GM19463 (cell line): ENCODE results near the gene KLRC1.
"Not testable (repeated sequence)": the region's sequence is repeated elsewhere in the genome, so short reads cannot be mapped to it uniquely, and the experiment has no call there.

Experiments
- ATAC-seq: cut with Tn5 transposase; IDR thresholded peaks from one replicate; pipeline ENCODE4 v1.9.1; 2021; ENCODE audit warnings: mild to moderate bottlenecking, moderate library complexity; ENCODE audit not compliant: unreplicated experiment

Gene KLRC1

DNA sequence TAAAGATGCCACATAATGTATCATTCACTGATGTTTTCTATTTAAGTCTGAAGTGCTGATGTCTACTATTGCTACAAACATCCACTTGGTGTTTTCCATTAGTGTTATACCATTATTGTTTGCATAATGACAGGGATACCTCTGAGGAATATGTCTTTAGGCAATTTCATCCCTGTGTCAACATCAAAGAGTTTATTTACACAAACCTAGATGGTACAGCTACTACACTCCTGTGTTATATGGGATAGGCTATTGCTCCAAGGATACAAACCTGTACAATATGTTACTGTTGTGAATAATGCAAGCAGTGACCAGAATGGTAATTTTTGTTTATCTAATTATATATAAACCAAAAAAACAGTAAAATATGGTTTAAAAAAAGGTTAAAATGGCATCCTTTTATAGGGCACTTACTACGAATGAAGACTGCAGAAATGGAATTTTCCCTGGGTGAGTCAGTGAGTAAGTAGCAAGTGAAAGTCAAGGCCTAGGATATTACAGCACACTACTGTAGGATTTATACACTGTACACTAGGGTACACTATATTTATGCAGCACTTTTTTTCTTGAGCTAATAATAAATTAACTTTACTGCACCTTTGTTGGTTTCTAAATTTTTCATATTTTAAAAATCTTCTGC, 28.8 kb downstream of the KLRC1 start:
- ATAC-seq: not testable (repeated sequence)

DNA sequence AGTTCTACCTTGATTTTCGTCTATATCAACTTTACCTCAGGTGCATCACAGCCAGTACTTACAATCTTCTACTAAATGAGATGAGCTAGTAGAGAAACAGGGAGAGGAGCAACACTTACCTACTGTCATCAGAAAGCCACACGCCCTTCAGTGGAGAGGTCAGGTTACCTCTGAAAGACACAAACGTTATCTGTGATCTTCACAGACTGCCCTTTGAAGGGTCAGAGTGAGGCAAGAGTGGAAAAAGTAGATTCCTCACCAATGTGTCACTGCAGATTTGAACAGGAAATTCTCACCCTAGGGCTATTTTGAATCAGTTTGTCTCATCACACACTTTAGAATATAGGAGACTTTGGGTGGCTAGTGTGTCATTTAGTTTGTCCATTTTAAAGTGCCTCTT, 31.0 kb downstream of the KLRC1 start:
- not testable (repeated sequence) for ATAC-seq

DNA sequence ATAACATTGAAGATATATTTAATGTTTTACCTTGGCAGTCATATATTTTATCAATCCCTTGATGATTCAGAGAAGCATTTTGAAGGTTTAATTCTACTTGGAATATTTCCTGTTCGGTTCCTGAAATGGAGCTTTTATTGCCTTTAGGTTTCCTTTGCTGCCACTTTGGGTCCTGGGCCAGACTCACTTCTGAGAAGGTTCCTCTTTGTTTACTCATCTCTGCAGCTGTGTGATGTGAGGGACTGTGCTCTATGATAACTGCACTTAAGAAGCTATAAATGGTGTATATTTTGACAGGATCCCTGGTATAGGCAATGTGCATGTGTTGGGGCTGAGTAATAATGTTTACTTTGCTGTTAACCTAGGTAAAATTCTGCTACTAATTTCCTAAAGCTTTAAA, 32.8 kb downstream of the KLRC1 start, which contains the start of gene KLRC3:
Gene KLRC3, minus strand, starts transcription at position 262 of the 400 bp plus-strand sequence. Its CDS starts 45 bp downstream, at position 217.
- not testable (repeated sequence) for ATAC-seq

DNA sequence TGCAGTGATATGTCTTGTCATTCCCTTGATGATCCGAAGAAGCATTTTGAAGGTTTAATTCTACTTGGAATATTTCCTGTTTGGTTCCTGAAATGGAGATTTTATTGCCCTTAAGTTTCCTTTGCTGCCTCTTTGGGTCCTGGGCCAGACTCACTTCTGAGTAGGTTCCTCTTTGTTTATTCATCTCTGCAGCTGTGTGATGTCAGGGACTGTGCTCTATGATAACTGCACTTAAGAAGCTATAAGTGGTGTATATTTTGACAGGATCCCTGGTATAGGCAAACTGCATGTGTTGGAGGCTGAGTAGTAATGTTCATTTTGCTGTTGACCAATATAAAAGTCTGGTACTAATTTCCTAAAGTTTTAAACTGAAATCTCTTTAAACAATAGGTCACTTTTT, 43.8 kb downstream of the KLRC1 start, which contains the start of gene KLRC4:
Gene KLRC4, minus strand, starts transcription at position 366 of the 400 bp plus-strand sequence. Its CDS starts 182 bp downstream, at position 184.
- no peak for ATAC-seq

DNA sequence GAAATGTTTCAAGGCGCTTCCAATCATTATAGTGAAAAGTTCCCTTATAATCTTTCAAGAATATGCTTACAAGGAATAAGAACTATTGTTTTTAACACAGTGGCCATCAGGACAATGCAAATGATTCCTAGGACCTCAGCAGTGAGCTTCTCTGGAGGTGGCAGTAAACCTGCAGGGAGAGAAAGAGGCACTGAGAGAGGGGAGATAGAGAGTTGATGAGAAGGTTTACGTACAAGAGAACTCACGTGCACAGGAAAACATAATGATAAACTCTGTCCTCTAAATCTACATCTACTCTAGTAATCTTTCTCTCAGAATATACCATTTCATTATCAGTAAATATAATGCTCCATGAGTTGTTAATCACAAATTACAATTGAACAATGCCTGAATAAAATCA, 44.3 kb downstream of the KLRC1 start:
- ATAC-seq: no peak

DNA sequence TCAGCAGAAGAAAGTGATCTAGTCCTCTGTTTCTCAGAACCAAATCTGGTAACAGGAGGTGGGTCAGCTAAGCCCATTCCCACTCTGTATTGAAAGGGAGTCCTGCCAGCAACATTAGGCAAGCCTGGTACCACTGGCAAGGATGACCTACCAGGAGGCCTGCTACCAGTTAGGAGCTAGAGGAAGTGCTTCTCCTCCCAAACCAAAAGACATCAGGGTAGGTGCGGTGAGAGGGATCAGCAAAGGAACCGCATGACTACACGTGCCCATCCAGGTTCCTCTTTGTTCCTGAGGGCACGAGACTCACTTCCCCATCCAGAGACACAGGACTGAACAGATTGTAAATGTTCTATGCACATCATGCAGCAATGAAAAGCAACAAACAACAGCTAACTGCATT, 46.5 kb downstream of the KLRC1 start:
- no peak for ATAC-seq

DNA sequence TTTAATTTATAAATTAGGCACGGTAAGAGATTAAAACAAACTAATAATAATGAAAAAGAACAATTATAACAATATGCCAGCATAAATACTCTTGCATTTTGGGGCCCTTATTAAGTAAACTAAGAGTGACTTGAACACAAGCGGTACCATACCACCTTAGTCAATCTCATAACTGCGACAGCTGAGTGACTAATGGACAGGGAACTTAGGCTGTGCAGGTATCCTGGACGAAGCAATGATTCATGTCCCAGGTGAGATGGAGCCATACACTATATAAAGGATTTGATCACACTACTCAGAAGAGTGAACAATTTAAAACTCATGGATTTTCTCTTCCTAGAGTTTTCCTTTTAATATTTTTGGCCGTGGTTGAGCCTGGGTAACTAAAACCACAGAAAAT, 47.9 kb downstream of the KLRC1 start:
- ATAC-seq: no peak

DNA sequence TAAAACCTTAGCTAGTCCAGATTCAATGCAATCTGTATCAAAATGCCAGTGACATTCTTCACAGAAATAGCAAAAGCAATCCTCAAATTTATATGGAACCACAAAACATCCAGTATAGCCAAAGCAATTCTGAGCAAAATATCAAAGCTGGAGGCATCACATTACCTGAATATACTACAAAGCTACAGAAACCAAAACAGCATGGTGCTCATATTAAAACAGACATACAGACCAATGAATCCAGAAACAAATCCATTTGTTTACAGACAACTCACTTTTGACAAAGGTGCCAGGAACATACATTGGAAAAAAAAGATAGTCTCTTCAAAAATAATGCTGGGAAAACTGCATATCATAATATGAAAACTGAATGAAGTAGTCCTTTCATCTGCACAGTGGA, 48.4 kb downstream of the KLRC1 start:
- ATAC-seq: no peak

DNA sequence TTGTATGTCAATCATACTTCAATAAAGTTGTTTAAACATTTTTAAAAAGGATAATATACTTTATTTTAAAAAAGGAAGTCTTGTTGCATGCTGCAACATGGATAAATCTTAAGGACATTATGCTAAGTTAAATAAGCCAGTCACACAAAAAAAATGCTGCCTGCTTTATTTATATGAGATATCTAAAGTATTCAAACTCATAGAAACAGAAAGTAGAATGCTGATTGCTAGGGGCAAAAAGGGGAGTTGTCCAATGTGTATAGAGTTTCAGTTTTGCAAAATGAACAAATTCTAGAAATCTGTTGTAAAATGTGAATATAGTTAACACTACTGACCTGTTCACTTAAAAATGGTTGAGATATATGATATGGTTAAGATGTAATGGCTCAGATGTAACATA, 52.3 kb downstream of the KLRC1 start:
- no peak for ATAC-seq

DNA sequence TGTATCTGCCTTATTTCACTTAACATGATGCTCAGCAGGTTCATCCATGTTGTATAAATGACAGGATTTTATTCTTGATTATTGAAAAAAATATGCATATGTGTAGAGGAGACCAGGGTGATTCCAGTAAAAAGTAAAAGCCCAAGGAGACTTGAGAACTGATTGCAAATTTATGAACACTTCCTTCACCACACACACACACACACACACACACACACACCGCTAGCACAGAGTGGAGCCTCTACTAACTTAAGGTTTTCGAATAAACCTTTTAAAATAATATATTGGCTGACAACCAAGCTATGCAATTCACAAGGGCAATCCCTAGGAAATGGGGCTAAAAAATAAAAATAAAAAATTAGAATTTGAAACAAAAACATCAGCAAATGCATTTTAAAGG, 55.0 kb downstream of the KLRC1 start:
- no peak for ATAC-seq

DNA sequence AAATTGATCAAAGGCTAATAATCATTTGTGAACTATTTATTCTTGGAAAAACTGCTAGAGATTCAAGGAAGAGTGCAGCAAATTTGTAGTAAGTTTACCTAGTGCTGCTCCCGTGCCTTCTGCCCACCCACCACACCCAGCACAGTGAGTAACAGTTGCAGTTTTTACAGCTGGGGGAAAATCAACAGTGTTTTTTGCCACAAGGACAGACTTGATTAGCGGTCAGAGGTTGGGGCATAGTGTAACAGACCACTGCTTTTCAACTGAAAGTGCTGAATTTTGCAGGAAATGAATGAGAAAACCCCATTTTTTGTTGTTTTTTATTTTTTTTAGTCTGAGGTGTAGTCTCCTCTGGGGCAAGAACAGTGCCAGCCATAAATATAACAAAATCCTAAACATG, 55.9 kb downstream of the KLRC1 start:
- no peak for ATAC-seq

DNA sequence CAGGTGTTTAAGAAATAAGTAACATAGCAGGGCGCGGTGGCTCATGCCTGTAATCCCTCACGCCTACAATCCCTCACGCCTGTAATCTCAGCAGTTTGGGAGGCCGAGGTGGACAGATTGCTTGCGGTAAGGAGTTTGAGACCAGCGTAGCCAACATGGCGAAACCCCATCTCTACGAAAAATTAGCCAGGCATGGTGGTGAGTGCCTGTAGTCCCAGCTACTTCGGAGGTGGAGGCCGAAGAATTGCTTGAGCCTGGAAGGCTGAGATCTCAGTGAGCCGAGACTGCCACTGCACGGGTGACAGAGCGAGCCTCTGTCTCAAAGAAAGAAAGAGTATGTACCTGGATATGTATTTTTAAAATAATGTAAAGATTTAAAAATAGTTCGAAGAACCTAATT, 57.0 kb downstream of the KLRC1 start:
- ATAC-seq: not testable (repeated sequence)
